Natural killer cell (primary cell): ENCODE data around the gene PRR7. TPM values are rescaled to one million over a fixed set of nuclear protein-coding genes. Genes with fewer than 3 reads are reported as not detected.

Experiments
- ATAC-seq, 3 donors: fragments of 150-1000 bp in 2 of 3; fragments of 200-7000 bp in 1 of 3; cut with Tn5 transposase; 1 replicate in 1 of 3; 2 replicates in 2 of 3; pipeline ENCODE4 v1.10.0; 2021; ENCODE audit warnings: mild to moderate bottlenecking in 2 of 3, moderate library complexity in 2 of 3
- DNase-seq, 2 donors: peaks; one replicate each; pipeline versions ENCODE4 v3.0.0 to v3.0.0-alpha.2; 2013 to 2021; ENCODE audit warnings: mixed read lengths in 1 of 2
- H3K27ac ChIP-seq: one replicate; pipeline ENCODE4 v1.5.1; 2013; ENCODE audit warnings: mild to moderate bottlenecking, low read length
- H3K27me3 ChIP-seq: one replicate; pipeline ENCODE4 v1.6.1; 2013; ENCODE audit warnings: low read length; ENCODE audit not compliant: control insufficient read depth, insufficient read depth
- H3K36me3 ChIP-seq: one replicate; pipeline ENCODE4 v1.6.1; 2013; ENCODE audit warnings: low read length; ENCODE audit not compliant: control insufficient read depth, insufficient read depth
- H3K4me1 ChIP-seq: one replicate; pipeline ENCODE4 v1.6.1; 2013; ENCODE audit warnings: low read length; ENCODE audit not compliant: control insufficient read depth, insufficient read depth
- H3K4me3 ChIP-seq: one replicate; pipeline ENCODE4 v1.5.1; 2013; ENCODE audit warnings: low read length
- H3K9me3 ChIP-seq: one replicate; pipeline ENCODE4 v1.6.1; 2013; ENCODE audit warnings: low read length; ENCODE audit not compliant: control insufficient read depth, insufficient read depth
- H3K27ac Mint-ChIP-seq, 2 donors: one replicate each; pipeline ENCODE4 v1.8.0; 2022; ENCODE audit warnings: mild to moderate bottlenecking in 2 of 2, mixed read lengths in 2 of 2, moderate library complexity in 1 of 2
- H3K27me3 Mint-ChIP-seq, 2 donors: one replicate each; pipeline ENCODE4 v1.8.0; 2022; ENCODE audit warnings: low read depth in 2 of 2, mixed read lengths in 2 of 2
- H3K36me3 Mint-ChIP-seq: one replicate; pipeline ENCODE4 v1.8.0; 2022; ENCODE audit warnings: mixed read lengths
- H3K4me1 Mint-ChIP-seq, 2 donors: one replicate each; pipeline ENCODE4 v1.8.0; 2022; ENCODE audit warnings: mixed read lengths in 2 of 2
- H3K4me3 Mint-ChIP-seq: one replicate; pipeline ENCODE4 v1.8.0; 2022; ENCODE audit warnings: mild to moderate bottlenecking, moderate library complexity, mixed read lengths
- H3K9me3 Mint-ChIP-seq, 2 donors: one replicate each; pipeline ENCODE4 v1.8.0; 2022; ENCODE audit warnings: mixed read lengths in 2 of 2
- WGBS: methylation state at CpG from one replicate; pipeline ENCODE4 v1.1.7; 2013; ENCODE audit warnings: missing lambda C conversion rate; ENCODE audit not compliant: insufficient coverage; 5-methylcytosine and 5-hydroxymethylcytosine counted together
- intact Hi-C: fragments of 100-400 bp; cut with micrococcal nuclease; formaldehyde crosslinking; loops from one replicate; pipeline ENCODE4 v1.14.2; 2022
- total RNA-seq, 4 donors: library from RNA; stranded (reverse); fragments of 120-200 nt in 1 of 4; gene quantifications; one replicate each; pipeline versions ENCODE4 v1.2.3 to v1.2.4, GENCODE V29; 2013 to 2022
- TF ChIP-seq, protein P1 (sequence below): fragments of 200-600 bp; IDR thresholded peaks from one replicate; pipeline ENCODE4 v1.8.0; 2022; ENCODE audit warnings: antibody characterized with exemption

The PRR7 gene
- total RNA-seq, 3 donors from 2014 or later (not counting 1 experiment from before 2014, with no cell fraction given), result 21.6 to 27.9 (median 23.3) TPM

DNA sequence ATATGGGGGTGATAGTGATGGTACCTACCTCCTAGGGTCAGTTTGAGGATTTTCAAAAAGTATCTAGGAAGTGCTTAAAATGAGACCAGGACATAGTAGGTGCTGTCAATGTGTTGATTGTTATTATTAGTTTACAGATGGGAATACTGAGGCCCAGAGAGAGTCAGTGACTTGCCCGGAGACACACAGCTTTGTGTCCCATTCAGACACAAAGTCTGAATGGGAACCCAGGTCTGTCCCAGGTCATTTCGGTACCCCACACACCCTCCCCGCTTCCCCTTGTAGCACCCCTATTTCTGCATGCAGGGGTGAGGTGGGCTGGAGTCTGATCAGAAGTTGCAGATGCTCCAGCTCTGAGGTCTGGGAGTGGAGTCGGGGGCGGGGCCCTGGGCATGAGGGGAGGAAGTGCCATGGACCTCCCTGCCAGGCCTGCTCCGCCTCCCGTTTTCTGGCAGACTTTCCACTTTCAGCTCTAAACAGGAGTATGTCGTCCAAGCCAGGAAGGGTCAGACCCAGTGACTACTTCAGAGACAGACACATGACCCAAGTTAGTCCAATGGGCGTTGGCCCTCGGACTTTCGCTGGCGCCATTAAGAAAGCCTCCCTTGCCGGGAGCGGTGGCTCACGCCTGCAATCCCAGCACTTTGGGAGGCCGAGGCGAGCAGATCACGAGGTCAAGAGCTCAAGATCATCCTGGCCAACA is 30.1 kb downstream of the PRR7 start:
- no peaks in the 10 kb centered on the region for H3K36me3 Mint-ChIP-seq
- H3K4me3 Mint-ChIP-seq, result no peak overlapping the region
- Histone ChIP-seq H3K4me1 (peaks cover 45% of the 10 kb centered on the region), H3K27ac (no peak overlapping the region), H3K9me3 (no peaks in the 10 kb centered on the region), H3K4me3 (no peak overlapping the region), H3K27me3 (peaks cover 15% of the 10 kb centered on the region), H3K36me3 (no peaks in the 10 kb centered on the region)
- peaks cover 17 to 56% of the 10 kb centered on the region in 2 donors for H3K4me1 Mint-ChIP-seq
- ATAC-seq (no peak), DNase-seq (no peak)
- WGBS, result 96% methylated on average over 18 of the region's 18 CpGs
- intact Hi-C loops, result no loop called here
- H3K27me3 Mint-ChIP-seq, result peaks cover 0 to 16% of the 10 kb centered on the region in 2 donors
- TF ChIP-seq, protein P1, sequence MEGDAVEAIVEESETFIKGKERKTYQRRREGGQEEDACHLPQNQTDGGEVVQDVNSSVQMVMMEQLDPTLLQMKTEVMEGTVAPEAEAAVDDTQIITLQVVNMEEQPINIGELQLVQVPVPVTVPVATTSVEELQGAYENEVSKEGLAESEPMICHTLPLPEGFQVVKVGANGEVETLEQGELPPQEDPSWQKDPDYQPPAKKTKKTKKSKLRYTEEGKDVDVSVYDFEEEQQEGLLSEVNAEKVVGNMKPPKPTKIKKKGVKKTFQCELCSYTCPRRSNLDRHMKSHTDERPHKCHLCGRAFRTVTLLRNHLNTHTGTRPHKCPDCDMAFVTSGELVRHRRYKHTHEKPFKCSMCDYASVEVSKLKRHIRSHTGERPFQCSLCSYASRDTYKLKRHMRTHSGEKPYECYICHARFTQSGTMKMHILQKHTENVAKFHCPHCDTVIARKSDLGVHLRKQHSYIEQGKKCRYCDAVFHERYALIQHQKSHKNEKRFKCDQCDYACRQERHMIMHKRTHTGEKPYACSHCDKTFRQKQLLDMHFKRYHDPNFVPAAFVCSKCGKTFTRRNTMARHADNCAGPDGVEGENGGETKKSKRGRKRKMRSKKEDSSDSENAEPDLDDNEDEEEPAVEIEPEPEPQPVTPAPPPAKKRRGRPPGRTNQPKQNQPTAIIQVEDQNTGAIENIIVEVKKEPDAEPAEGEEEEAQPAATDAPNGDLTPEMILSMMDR, result no peak
- peak overlapping the region in 1 of 2 donors; percentile 48 for H3K27ac Mint-ChIP-seq
- no peaks in the 10 kb centered on the region for H3K9me3 Mint-ChIP-seq

DNA sequence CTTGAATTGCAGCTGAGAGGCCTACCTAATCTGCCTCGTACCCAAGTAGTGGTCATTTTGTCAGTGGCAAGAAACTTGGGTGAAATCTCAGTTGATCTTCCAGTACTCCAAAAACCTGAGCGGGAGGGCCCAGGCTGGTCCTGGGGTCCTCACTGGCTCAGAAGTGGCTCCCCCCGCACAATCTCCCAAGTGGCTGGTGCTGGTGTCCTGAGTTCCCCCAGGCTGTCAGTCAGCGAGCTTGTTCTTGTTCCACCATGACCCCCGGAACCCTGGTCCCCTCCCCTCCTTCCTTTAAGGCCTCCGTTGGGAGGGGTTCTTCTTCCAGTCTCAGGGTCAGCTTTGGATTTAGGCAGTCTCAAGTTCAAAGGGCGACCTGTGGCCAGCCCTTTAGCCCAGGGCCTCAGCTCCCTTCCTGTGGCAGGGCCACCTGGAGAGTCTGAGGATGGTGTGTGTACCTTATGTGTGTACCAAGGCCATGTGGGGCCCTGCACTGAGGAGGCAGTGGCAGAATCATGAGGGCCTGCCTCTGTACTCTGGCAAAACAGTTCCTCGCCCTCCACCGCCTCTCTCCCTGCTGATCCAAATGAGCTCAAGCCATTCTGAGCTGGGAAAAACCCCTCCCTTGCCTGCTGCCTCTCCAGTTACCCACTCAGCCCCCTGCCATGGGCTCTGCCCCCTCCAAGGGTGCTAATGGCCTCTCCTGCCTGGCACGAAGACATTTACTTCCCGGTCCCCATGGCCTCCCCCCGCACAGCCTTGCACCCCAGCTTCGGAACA is 31.3 kb downstream of the PRR7 start:
- TF ChIP-seq, protein P1, result no peak

DNA sequence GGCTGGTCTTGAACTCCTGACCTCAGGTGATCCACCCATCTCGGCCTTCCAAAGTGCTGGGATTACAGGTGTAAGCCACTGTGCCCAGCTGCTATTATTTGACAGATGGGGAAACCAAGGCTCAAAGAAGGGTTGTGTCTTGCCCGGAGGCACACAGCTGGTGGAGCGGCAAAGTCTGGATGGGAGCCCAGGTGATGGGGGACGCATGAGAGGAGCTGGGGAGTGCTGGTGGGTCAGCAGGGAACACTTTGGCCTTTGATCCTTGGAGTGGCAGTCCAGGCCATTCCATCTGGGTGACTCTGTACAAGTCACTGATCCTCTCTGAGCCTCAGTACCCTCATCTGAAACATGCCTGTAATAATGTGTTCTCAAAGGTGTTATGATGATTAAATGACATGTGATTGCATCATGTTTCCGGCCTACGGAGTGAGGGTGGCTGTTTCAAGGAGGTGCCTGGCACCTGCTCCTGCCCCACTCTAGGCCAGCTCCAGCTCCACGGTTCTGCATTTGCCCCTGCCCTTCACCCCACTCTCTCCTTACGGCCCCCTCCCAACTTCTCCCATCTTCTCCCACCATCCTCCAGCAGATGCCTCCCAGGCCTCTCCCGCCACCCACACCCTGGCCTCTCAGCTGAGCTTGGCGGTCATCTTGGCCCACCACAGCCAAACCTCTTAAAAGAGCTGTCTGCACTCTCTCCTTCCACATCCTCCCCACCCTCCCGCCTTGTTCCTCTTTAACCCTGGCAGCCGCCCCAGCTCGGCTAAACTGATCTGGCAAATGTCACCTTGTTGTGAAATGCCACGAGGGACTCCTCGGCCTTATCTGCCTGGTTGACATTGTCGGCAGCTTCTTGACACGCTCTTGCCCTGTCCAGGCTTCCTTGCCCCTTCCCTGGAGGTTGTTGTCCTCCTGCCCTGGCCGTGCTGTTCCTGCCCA is 32.4 kb downstream of the PRR7 start:
- H3K4me3 ChIP-seq, result no peak overlapping the region
- Mint-ChIP-seq H3K27ac (peak overlapping the region; percentile 83 to 92), H3K4me1 (peaks cover 17 to 44% of the 10 kb centered on the region in 2 donors), H3K4me3 (peak overlapping the region; percentile 85), H3K36me3 (no peaks in the 10 kb centered on the region), H3K27me3 (peaks cover 0 to 14% of the 10 kb centered on the region in 2 donors), H3K9me3 (no peaks in the 10 kb centered on the region)
- peaks cover 6% of the 10 kb centered on the region for H3K27me3 ChIP-seq
- TF ChIP-seq, protein P1, result no peak
- no peaks in the 10 kb centered on the region for H3K9me3 ChIP-seq
- DNase-seq (peak; percentile 47 to 65), ATAC-seq (peak; percentile 87 to 92 (median 87))
- intact Hi-C loops, result no loop called here
- H3K27ac ChIP-seq, result peak overlapping the region; percentile 29
- H3K4me1 ChIP-seq, result peaks cover 32% of the 10 kb centered on the region
- H3K36me3 ChIP-seq, result no peaks in the 10 kb centered on the region
- 30% methylated on average over 18 of the region's 18 CpGs for WGBS

More for the DNA sequence above, 31.3 kb downstream of the PRR7 start:
- DNase-seq, result no peak
- H3K9me3 ChIP-seq, result no peaks in the 10 kb centered on the region
- H3K27me3 ChIP-seq, result peaks cover 8% of the 10 kb centered on the region
- H3K36me3 ChIP-seq, result no peaks in the 10 kb centered on the region
- H3K4me3 ChIP-seq, result no peak overlapping the region
- H3K4me1 Mint-ChIP-seq, result peaks cover 17 to 47% of the 10 kb centered on the region in 2 donors
- intact Hi-C loops, result no loop called here
- no peak overlapping the region for H3K4me3 Mint-ChIP-seq
- 98% methylated on average over 13 of the region's 13 CpGs for WGBS
- H3K4me1 ChIP-seq, result peaks cover 34% of the 10 kb centered on the region
- H3K27me3 Mint-ChIP-seq, result peaks cover 0 to 16% of the 10 kb centered on the region in 2 donors
- no peaks in the 10 kb centered on the region for H3K9me3 Mint-ChIP-seq
- H3K27ac Mint-ChIP-seq, result peak overlapping the region; percentile 83 to 92
- no peak overlapping the region for H3K27ac ChIP-seq
- no peaks in the 10 kb centered on the region for H3K36me3 Mint-ChIP-seq
- ATAC-seq, result no peak
